DND-41 (cell line): ENCODE data around the gene CACNA2D4.

Experiments used
- ATAC-seq: fragments of 200-7000 bp; cut with Tn5 transposase; 3 replicates; pipeline ENCODE4 v1.9.1; 2021; ENCODE audit warnings: low read depth; ENCODE audit not compliant: insufficient read depth
- DNase-seq: peaks from one replicate; pipeline ENCODE4 v3.0.0-alpha.2; 2020
- H2AFZ ChIP-seq: 2 replicates; pipeline ENCODE4 v1.6.0; 2012; ENCODE audit warnings: low read depth, low read length
- H3K27ac ChIP-seq: 2 replicates; pipeline ENCODE4 v1.5.1; 2012; ENCODE audit warnings: low read length, inconsistent platforms
- H3K27me3 ChIP-seq: fragments of 200-600 bp; sonication (generic); 2 replicates; pipeline ENCODE4 v1.6.0; 2012; ENCODE audit warnings: low read length, mild to moderate bottlenecking, inconsistent platforms; ENCODE audit not compliant: insufficient read depth, poor library complexity
- H3K36me3 ChIP-seq: 2 replicates; pipeline ENCODE4 v1.5.1; 2012; ENCODE audit warnings: low read length, inconsistent platforms; ENCODE audit not compliant: insufficient read depth
- H3K4me1 ChIP-seq: 2 replicates; pipeline ENCODE4 v1.5.1; 2012; ENCODE audit warnings: mild to moderate bottlenecking, low read length; ENCODE audit not compliant: insufficient read depth
- H3K4me2 ChIP-seq: 2 replicates; pipeline ENCODE4 v1.6.0; 2012; ENCODE audit warnings: mild to moderate bottlenecking, moderate library complexity, low read length, inconsistent platforms; ENCODE audit not compliant: insufficient read depth
- H3K4me3 ChIP-seq, 2 experiments: fragments of 200-600 bp in 1 of 2; shearing (Covaris generic) in 1 of 2; 2 replicates each; pipeline ENCODE4 v1.5.1; 2012 to 2016; ENCODE audit warnings: inconsistent platforms in 2 of 2, low read length in 2 of 2, mild to moderate bottlenecking in 2 of 2, low read depth in 1 of 2, moderate library complexity in 1 of 2
- H3K79me2 ChIP-seq: 2 replicates; pipeline ENCODE4 v1.6.0; 2012; ENCODE audit warnings: low read length, inconsistent platforms; ENCODE audit not compliant: insufficient read depth
- H3K9ac ChIP-seq: 2 replicates; pipeline ENCODE4 v1.6.0; 2012; ENCODE audit warnings: low read depth, mild to moderate bottlenecking, inconsistent platforms, low read length, moderate library complexity
- H3K9me3 ChIP-seq: 2 replicates; pipeline ENCODE4 v1.5.1; 2012; ENCODE audit warnings: low read length, moderate library complexity, mild to moderate bottlenecking, inconsistent platforms; ENCODE audit not compliant: insufficient read depth, severe bottlenecking
- H4K20me1 ChIP-seq: 2 replicates; pipeline ENCODE4 v1.6.0; 2012; ENCODE audit warnings: low read length; ENCODE audit not compliant: insufficient read depth
- EZH2 ChIP-seq: IDR thresholded peaks from 3 replicates; pipeline ENCODE4 v1.6.1; 2012; ENCODE audit warnings: borderline replicate concordance, low read depth, mild to moderate bottlenecking, moderate library complexity, low read length, inconsistent platforms; ENCODE audit not compliant: severe bottlenecking
- TF ChIP-seq, protein P1 (sequence below): IDR thresholded peaks from 2 replicates; pipeline ENCODE4 v1.5.1; 2012; ENCODE audit warnings: borderline replicate concordance, low read length, moderate library complexity, mild to moderate bottlenecking; ENCODE audit not compliant: poor library complexity, severe bottlenecking; ENCODE audit errors: extremely low read depth

CACNA2D4 gene

DNA sequence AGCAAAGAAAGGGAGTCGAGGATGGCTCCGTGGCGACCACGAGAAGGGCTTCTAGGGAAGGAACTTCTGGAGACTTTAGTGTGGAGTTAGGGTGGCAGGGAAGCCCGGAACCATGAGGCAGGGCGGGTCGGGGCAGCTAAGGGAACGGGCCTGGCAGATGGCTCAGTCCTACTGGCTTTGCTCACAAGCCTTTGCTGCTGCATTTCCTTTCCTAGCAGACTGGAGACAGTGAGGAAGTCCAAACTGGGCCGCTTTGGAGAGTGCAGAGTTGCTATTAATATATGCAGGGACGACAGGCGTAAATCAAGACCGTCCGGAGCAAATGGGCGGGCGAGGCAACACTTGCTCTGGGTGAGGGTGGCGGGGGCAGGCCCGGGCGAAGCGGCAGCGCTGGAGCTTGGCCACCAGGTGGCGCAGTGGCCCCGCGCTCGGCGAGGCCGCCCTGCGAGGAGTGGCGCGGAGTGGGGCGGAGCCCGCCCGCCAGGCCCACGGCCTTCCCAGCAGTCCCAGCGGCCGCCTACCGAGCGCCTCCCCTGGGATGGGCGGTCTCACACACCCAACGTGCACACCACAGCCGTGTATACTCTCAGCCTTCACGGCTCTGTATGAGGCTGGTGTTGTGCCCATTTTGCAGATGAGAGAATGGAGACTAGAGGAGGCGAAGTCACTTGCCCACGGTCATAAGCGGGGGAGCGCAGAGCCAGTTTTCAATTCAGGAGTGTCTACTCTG is 122.5 kb downstream of the CACNA2D4 start:
- ATAC-seq (peak; percentile 100), DNase-seq (peak; percentile 94)
- H3K79me2 ChIP-seq: no peaks in the 10 kb centered on the region
- H3K27ac ChIP-seq: peak overlapping the region; percentile 51
- no peaks in the 10 kb centered on the region for H3K36me3 ChIP-seq
- peak overlapping the region; percentile 78 for H3K4me2 ChIP-seq
- H4K20me1 ChIP-seq: peaks cover under 1% of the 10 kb centered on the region; the same call in 1 of the 2 replicates
- H3K27me3 ChIP-seq: no peaks in the 10 kb centered on the region
- peaks cover 18% of the 10 kb centered on the region for H3K4me1 ChIP-seq
- no peaks in the 10 kb centered on the region for H3K9me3 ChIP-seq
- H2AFZ ChIP-seq: peak overlapping the region; percentile 100
- TF ChIP-seq EZH2: no peak
- TF ChIP-seq, protein P1, sequence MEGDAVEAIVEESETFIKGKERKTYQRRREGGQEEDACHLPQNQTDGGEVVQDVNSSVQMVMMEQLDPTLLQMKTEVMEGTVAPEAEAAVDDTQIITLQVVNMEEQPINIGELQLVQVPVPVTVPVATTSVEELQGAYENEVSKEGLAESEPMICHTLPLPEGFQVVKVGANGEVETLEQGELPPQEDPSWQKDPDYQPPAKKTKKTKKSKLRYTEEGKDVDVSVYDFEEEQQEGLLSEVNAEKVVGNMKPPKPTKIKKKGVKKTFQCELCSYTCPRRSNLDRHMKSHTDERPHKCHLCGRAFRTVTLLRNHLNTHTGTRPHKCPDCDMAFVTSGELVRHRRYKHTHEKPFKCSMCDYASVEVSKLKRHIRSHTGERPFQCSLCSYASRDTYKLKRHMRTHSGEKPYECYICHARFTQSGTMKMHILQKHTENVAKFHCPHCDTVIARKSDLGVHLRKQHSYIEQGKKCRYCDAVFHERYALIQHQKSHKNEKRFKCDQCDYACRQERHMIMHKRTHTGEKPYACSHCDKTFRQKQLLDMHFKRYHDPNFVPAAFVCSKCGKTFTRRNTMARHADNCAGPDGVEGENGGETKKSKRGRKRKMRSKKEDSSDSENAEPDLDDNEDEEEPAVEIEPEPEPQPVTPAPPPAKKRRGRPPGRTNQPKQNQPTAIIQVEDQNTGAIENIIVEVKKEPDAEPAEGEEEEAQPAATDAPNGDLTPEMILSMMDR: peak; percentile 98
- H3K9ac ChIP-seq: peak overlapping the region; percentile 64
- peak overlapping the region; percentile 16 to 59; a peak in 3 of 4 replicates for H3K4me3 ChIP-seq

DNA sequence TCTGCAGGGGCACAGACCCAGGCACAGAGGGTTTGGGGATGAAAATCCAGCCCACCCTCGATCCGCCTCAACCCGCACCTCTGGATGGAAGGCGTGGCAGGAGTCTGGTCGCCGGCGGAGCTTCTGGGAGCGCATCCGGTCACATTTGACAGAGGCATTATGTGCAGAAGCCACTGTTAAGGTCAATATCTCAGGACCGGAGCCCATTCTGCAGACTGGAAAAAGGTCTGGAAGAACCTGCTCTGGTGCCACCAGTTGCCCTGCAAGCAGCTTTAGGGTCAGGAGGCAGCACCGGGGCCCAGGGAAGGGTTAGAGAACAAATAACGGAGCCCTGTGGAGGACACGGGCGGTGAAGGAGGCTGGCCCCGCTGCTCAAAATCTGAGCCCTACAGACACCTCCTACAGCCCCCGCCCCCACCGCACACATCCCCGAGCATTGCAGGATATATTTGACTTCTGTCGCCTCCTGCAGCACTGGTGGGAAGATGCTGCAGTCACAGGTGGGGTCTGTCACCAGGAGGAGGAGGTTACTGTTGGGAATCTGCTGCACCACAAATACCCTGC is 123.1 kb downstream of the CACNA2D4 start:
- H3K9ac ChIP-seq: peak overlapping the region; percentile 64

DNA sequence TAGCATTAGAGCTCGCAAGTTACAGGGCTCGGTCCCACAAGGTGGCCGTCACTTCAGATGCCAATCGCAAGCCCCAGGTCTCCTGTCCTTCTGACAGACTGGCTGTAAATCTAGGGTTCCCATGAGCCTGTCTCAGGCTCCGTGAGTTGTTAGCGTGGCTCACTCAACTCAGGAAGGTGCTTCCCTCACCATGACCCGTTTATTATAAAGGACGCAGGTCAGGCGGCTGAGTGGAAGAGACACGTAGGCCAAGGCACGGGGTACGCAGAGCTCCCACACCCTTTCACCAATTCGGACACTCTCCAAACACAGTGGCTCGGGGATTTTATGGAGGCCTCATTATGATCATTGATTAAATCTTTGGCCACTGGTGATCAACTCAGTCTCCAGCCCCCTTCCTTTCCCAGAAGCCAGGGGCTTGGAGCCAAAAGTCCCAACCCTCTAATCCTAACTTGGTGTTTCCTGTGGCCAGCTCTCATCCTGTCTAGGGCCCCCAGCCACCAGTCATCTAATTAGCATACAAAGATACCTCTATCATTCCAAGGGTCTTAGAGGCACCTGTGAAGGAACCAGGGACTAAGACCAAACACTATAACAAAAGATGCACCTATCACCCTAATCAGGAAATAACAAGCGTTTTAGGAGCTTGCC is 123.9 kb downstream of the CACNA2D4 start:
- no peak for ATAC-seq
- H3K9me3 ChIP-seq: no peaks in the 10 kb centered on the region
- H3K79me2 ChIP-seq: no peaks in the 10 kb centered on the region
- H3K4me2 ChIP-seq: no peak overlapping the region
- TF ChIP-seq, protein P1: no peak
- no peak for TF ChIP-seq EZH2
- no peak overlapping the region for H3K27ac ChIP-seq
- H2AFZ ChIP-seq: no peak overlapping the region
- no peaks in the 10 kb centered on the region for H3K27me3 ChIP-seq
- no peak overlapping the region for H3K4me3 ChIP-seq
- no peaks in the 10 kb centered on the region for H3K36me3 ChIP-seq
- no peak for DNase-seq
- peaks cover 8% of the 10 kb centered on the region for H4K20me1 ChIP-seq
- H3K9ac ChIP-seq: no peak overlapping the region
- peaks cover 18% of the 10 kb centered on the region for H3K4me1 ChIP-seq

More for the DNA sequence above, 123.1 kb downstream of the CACNA2D4 start:
- ATAC-seq: no peak
- Histone ChIP-seq H3K4me2 (peak overlapping the region; percentile 78), H4K20me1 (peaks cover 7% of the 10 kb centered on the region), H3K27me3 (no peaks in the 10 kb centered on the region), H3K9me3 (no peaks in the 10 kb centered on the region), H3K4me1 (peaks cover 18% of the 10 kb centered on the region), H3K79me2 (no peaks in the 10 kb centered on the region), H2AFZ (peak overlapping the region; percentile 100), H3K4me3 (no peak overlapping the region), H3K27ac (no peak overlapping the region), H3K36me3 (no peaks in the 10 kb centered on the region)
- no peak for DNase-seq
- no peak for TF ChIP-seq EZH2
- TF ChIP-seq, protein P1: no peak
